CD4-positive, alpha-beta T cell treated with Interleukin-15 for 1 hour (primary cell): Measurements from ENCODE around the gene SBNO2.
"Not testable (repeated sequence)": the region's sequence is repeated elsewhere in the genome, so short reads cannot be mapped to it uniquely, and the experiment has no call there.

Experiments
- DNase-seq: peaks from one replicate; pipeline ENCODE4 v3.0.0-alpha.2; 2020

Gene SBNO2

GRCh38 chr19:1115646-1116420 is 58.2 kb downstream of the SBNO2 start:
- DNase-seq, result no peak

- not testable (repeated sequence) for DNase-seq
Measured at GRCh38 chr19:1114728-1115127, 59.3 kb downstream of the SBNO2 start.

- DNase-seq, result no peak
Measured at GRCh38 chr19:1113986-1114483, 60.0 kb downstream of the SBNO2 start.

- peak; percentile 89 for DNase-seq
Measured at GRCh38 chr19:1113030-1113985, 60.8 kb downstream of the SBNO2 start.

GRCh38 chr19:1112268-1113029 is 61.6 kb downstream of the SBNO2 start:
- no peak for DNase-seq

DNA sequence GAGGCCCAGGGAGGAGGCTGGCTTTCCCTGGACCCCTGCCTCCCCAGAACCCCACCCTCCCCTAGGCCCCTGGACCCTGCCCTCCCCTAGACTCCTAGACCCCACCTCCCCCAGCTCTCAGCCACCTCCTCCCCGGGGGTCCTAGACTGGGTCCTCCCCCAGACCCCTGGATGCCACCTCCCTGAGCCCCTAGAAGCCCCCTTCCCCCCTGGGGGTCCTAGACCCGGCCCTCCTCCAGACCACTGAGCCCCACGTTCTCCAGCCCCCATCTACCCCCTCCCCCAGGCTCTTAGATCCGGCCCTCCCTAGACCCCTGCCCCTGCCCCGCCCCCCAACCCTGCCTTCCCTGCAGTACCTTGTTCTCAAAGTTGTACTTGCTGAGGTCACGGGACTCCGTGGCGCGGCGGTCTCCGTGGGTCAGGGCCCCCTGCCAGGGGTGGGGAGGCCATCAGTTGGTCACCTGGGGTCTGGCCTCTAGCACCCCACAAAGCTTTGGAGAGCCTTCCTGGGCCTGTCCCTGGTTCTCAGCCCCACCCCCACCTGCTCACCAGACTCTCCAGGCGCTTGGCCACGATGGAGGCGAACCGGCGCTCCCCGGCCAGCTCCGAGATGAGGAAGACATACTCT is 62.3 kb downstream of the SBNO2 start:
- no peak for DNase-seq

- no peak for DNase-seq
Measured at GRCh38 chr19:1110809-1111640, 63.0 kb downstream of the SBNO2 start.

DNA sequence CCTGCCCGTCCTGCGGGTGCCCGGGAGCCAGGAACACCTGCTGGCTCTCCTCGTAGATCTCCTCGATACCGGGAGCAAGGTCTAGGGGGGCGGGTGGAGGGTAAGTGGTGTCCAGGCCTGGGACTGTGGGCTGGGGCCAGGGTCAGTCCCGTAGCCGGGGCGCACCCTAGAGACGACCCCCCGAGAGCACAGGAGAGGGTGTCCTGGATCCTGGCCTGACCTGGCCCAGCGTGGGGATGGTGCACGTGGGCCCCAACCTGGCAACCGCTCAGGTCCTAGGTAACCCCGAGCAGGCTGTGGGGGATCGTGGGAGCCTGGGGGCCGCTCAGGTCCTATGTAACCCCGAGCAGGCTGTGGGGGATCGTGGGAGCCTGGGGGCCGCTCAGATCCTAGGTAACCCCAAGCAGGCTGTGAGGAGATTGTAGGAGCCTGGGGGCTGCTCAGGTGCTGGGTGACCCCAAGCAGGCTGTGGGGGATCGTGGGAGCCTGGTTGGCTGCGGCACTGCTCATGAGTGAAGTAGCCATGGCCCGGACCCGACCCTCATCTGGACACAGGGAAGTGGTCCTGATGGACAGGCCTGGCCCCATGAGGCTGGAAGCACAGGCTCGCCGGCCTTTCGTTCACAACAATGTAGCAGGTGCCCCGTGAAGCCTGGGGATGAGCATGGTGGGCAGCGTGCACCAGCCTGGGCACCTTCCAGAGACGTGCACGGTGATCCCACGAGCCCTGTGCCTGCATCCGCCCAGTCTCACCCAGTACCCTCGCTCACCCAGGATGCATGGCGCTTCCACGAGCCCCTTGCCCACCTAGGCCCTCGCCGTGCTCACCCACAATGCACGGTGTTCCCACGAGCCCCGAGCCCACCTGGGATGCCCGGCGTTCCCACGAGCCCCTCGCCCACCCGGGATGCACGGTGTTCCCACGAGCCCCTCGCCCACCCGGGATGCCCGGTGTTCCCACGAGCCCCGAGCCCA is 64.1 kb downstream of the SBNO2 start:
- no peak for DNase-seq

- DNase-seq, result no peak
Measured at GRCh38 chr19:1109032-1109551, 65.0 kb downstream of the SBNO2 start.

DNA sequence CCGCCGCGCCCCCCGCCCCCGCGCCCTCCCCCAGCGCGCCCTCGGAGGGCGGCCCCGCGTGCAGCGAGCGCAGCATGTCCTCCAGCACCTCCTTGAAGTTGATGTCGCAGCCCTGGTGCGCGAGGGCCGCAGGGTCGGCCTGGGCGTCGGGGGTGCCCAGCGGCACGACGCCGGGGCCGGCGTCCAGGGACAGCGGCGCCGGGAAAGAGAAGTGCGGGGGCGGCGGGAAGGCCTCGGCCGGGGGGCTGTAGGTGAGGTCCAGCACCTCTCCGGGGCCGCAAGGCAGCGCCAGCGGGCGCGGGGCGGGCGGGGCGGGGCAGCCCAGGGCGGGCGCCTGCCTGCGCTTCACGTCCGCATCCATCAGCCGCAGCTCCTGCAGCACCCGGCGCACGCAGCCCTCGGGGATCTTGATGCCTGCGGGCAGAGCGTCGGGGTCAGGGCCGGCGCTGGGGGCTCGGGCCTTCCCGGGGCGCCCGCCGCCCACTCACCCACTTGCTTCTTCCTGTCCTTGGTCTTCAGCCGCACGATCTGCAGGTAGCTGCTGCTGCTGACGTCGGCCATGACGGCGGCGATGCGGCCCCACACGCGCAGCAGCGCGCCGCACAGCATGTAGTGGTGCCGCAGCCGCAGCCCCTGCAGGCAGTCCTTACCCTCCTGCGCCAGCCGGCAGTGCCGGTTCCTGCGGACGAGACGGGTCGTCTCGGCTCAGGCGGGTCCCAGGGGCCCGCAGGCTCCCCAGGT is 65.6 kb downstream of the SBNO2 start:
- no peak for DNase-seq

GRCh38 chr19:1107661-1108261 is 66.3 kb downstream of the SBNO2 start:
- DNase-seq, result no peak

DNA sequence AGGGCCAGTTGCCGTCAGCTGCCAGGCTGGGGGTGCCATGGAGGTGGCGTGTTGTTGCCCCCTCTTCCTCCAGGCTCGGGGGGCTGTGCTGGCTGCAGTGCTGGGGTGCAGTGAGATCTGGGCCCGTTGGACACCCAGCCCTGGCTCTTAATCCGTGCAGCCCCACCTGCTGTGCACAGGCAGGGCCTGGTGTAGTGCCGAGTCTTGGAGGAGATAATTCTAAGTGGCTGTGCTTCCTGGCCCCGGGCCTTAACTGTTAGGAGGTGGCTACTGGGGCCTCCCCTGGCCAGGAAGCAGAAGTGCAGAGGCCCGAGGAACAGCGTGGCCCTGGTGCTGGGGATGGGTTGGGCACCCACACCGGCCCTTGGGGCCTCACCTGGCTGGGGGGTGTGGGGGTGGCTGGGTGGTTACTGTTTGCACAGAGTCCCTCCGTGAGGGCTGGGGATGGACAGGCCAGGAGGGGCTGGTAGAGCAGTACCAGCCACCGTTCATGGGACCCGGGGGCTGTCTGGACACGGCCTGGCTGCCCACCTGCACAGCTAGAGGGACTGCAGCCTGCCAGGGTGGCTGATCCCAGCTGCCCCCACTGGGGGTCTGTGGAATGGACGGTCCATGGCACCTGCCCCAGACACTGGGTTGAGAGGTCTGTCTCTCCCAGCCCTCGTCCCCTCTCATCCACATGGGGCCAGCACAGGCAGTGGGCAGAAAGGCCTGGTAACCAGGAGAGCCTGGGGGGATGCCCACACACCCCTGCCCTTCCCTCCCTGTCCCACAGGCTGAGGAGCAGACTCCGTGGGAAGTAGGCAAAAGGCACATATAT is 67.0 kb downstream of the SBNO2 start:
- no peak for DNase-seq

DNA sequence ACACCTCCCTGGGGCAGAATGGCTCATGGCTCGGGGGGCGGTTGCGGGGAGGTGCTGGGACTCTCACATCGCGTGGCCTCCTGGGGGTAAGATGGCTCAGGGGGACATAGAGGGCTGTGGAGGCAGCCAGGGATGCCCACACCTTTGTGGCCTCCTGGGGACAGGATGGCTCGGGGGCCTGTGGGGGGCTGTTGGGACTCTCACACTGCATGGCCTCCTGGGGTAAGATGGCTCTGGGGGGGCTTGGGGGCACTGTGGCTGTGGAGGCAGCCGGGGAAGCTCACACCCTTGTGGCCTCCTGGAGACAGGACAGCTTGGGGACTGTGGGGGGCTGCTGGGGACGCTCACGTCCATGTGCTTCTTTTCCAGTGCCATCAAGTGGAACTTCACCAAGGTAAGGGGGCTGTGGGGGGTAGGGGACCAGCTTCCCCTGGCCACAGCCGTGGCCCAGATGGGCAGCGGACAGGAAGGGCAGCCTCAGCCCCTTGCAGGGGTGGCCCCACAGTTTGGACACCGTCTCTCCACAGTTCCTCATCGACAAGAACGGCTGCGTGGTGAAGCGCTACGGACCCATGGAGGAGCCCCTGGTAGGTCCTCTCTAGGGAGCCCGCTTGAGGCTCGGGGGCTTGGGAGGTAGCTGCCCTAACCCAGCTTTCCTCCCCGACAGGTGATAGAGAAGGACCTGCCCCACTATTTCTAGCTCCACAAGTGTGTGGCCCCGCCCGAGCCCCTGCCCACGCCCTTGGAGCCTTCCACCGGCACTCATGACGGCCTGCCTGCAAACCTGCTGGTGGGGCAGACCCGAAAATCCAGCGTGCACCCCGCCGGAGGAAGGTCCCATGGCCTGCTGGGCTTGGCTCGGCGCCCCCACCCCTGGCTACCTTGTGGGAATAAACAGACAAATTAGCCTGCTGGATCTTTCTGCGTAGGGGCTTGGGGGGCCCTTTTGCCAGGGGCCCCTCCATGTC is 67.9 kb downstream of the SBNO2 start:
- no peak for DNase-seq

- DNase-seq, result no peak
Measured at GRCh38 chr19:1105008-1105872, 68.8 kb downstream of the SBNO2 start.

DNA sequence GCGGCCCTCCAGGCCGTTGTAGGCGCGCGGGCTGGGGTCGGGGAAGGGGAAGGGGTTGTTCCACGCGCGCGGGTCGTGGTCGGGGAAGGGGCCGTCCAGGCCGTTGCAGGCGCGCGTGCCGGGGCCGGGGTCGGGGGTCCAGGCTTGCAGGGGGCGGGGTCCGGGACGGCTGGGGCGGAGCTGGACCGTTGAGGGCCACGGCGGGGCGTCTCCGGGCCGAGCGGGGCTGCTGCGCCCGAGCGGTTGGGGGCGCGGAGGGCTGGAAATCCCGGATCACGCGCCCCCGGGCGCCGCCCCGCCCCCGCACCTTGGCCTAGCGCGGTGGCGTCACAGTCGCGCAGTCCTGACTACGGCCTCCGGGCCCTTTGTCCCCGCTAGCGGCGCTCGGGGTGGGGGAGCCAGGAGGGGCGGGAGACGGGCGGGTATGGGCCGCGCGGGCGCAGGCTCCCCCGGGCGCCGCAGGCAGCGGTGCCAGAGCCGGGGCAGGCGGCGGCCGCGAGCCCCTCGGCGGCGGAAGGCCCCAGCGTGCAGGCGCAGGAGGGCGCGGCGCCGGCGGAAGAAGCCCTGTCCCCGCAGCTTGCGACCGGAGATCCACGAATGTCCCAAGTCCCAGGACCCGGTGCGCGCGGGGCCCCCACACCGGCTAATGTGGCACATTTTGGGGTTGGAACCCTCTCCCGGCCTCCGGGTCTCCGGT is 69.6 kb downstream of the SBNO2 start:
- DNase-seq, result peak; percentile 82
